Liver (tissue), 9 donors: ENCODE results near the gene CHST14. TPM values are rescaled to one million over a fixed set of nuclear protein-coding genes. Genes with fewer than 3 reads are reported as not detected.

Experiments
- DNase-seq: peaks from one replicate; pipeline ENCODE4 v3.0.0-alpha.2; 2017; ENCODE audit warnings: low spot score
- H3K27ac ChIP-seq, 2 donors: one replicate each; pipeline ENCODE4 v1.7.0; 2013; ENCODE audit warnings: inconsistent platforms in 2 of 2, low read length in 2 of 2, control low read depth in 1 of 2, low read depth in 1 of 2, mild to moderate bottlenecking in 1 of 2
- H3K27me3 ChIP-seq, 4 donors: one replicate each; pipeline versions ENCODE4 v1.6.1 to v1.7.0; 2013; ENCODE audit warnings: low read length in 3 of 4, inconsistent platforms in 1 of 4, mild to moderate bottlenecking in 1 of 4, moderate library complexity in 1 of 4; ENCODE audit not compliant: control insufficient read depth in 4 of 4, insufficient read depth in 4 of 4
- H3K36me3 ChIP-seq, 4 donors: one replicate each; pipeline versions ENCODE4 v1.6.1 to v1.7.0; 2013; ENCODE audit warnings: low read length in 3 of 4, mild to moderate bottlenecking in 3 of 4, low read depth in 1 of 4, moderate library complexity in 1 of 4; ENCODE audit not compliant: control insufficient read depth in 4 of 4, insufficient read depth in 3 of 4
- H3K4me1 ChIP-seq, 4 donors: one replicate each; pipeline versions ENCODE4 v1.6.1 to v1.7.0; 2013; ENCODE audit warnings: low read length in 3 of 4, mild to moderate bottlenecking in 3 of 4, moderate library complexity in 1 of 4; ENCODE audit not compliant: control insufficient read depth in 4 of 4, insufficient read depth in 4 of 4
- H3K4me3 ChIP-seq, 3 donors: one replicate each; pipeline versions ENCODE4 v1.6.1 to v1.7.0; 2013; ENCODE audit warnings: low read length in 3 of 3, control low read depth in 1 of 3, low read depth in 1 of 3, mild to moderate bottlenecking in 1 of 3
- H3K9ac ChIP-seq, 2 donors: one replicate each; pipeline ENCODE4 v1.7.0; 2013; ENCODE audit warnings: low read length in 2 of 2, mild to moderate bottlenecking in 2 of 2, moderate library complexity in 2 of 2, control low read depth in 1 of 2, low read depth in 1 of 2
- H3K9me3 ChIP-seq, 4 donors: one replicate each; pipeline versions ENCODE4 v1.6.1 to v1.7.0; 2013; ENCODE audit warnings: low read length in 3 of 4; ENCODE audit not compliant: control insufficient read depth in 4 of 4
- CTCF ChIP-seq: fragments of 150-350 bp; IDR thresholded peaks from 2 replicates; pipeline ENCODE4 v1.5.1; 2017; ENCODE audit warnings: improper control_type of control experiment, low read depth, low read length; ENCODE audit not compliant: missing input control
- EGR1 ChIP-seq, 2 donors: IDR thresholded peaks; 2 replicates each; pipeline ENCODE4 v1.6.1; 2016 to 2018; ENCODE audit warnings: antibody characterized with exemption in 2 of 2, low read depth in 2 of 2
- FOXA1 ChIP-seq: IDR thresholded peaks from 2 replicates; pipeline ENCODE4 v1.6.1; 2016; ENCODE audit warnings: antibody characterized with exemption
- FOXA2 ChIP-seq: IDR thresholded peaks from 2 replicates; pipeline ENCODE4 v1.6.1; 2016; ENCODE audit warnings: antibody characterized with exemption
- HNF4A ChIP-seq, 2 donors: conservative IDR thresholded peaks; 2 replicates each; pipeline ENCODE4 v1.6.1; 2016; ENCODE audit warnings: antibody characterized with exemption in 2 of 2, mild to moderate bottlenecking in 2 of 2
- JUND ChIP-seq, 2 donors: IDR thresholded peaks; 2 replicates each; pipeline ENCODE4 v1.6.1; 2016; ENCODE audit warnings: antibody characterized with exemption in 2 of 2
- MAX ChIP-seq: IDR thresholded peaks from 2 replicates; pipeline ENCODE4 v1.6.1; 2016; ENCODE audit warnings: antibody characterized with exemption
- RAD21 ChIP-seq, 2 donors: IDR thresholded peaks; 2 replicates each; pipeline ENCODE4 v1.6.1; 2016; ENCODE audit warnings: antibody characterized with exemption in 2 of 2, mild to moderate bottlenecking in 2 of 2
- RXRA ChIP-seq, 2 donors: IDR thresholded peaks; 2 replicates each; pipeline ENCODE4 v1.6.1; 2017 to 2018; ENCODE audit warnings: antibody characterized with exemption in 2 of 2, mild to moderate bottlenecking in 1 of 2
- SP1 ChIP-seq: IDR thresholded peaks from 2 replicates; pipeline ENCODE4 v1.6.1; 2018; ENCODE audit warnings: antibody characterized with exemption, mild to moderate bottlenecking
- TAF1 ChIP-seq: conservative IDR thresholded peaks from 2 replicates; pipeline ENCODE4 v1.6.1; 2016; ENCODE audit warnings: antibody characterized with exemption, mild to moderate bottlenecking
- ZBTB33 ChIP-seq: IDR thresholded peaks from 2 replicates; pipeline ENCODE4 v1.6.1; 2016; ENCODE audit warnings: antibody characterized with exemption
- WGBS: extraction: QIAGEN DNeasy Blood & Tissue Kit; methylation state at CpG from one replicate; pipeline ENCODE4 v1.1.7; 2013; 5-methylcytosine and 5-hydroxymethylcytosine counted together
- polyA plus RNA-seq, 2 donors: library from polyadenylated mRNA; stranded (reverse) in 1 of 2; unstranded in 1 of 2; fragments of 200-250 nt in 1 of 2; fragments of >200 nt in 1 of 2; fragmentation: Nextera tagmentation in 1 of 2; extraction: Ambion mirVana in 1 of 2; gene quantifications; one replicate each; pipeline versions ENCODE4 v1.2.1 to v1.2.3, GENCODE V29; 2013 to 2015
- total RNA-seq, 2 donors: library from RNA; depleted of rRNA; stranded (reverse); fragments of >200 nt; gene quantifications; one replicate each; pipeline ENCODE4 v1.2.3, GENCODE V29; 2014
- TF ChIP-seq, protein P1 (sequence below): IDR thresholded peaks from 2 replicates; pipeline ENCODE4 v1.6.1; 2016; ENCODE audit warnings: antibody characterized with exemption
- TF ChIP-seq, protein P2 (sequence below): IDR thresholded peaks from 2 replicates; pipeline ENCODE4 v1.6.1; 2016; ENCODE audit warnings: antibody characterized with exemption, mild to moderate bottlenecking
- donor health status: healthy.
- donor health status: healthy.
- donor health status: healthy.
- donor health status: healthy.
- donor health status: healthy.

The CHST14 gene
- total and polyA plus RNA-seq, 4 donors = 2.3 to 5.3 (median 3.1) TPM

DNA sequence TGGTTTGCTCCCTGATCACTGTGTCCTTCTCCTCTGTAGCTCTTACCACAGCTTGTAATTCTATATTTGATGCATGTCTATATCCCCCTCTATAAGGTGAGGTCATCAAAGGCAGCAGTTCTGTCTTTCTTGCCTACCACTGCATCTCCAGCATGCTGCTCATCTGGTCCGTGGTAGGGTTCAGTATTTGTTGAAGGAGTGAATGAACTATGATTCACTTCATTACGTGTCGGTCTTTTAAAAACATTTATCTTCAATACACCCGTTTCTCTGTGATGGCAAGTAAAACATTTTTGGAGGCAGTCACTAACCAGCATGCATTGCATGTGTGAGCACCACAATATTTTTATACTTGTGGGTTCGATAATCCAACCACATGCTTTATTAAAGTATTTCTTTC is 27.6 kb downstream of the CHST14 start:
- no peak overlapping the region for H3K9ac ChIP-seq
- H3K27ac ChIP-seq = no peak overlapping the region
- H3K36me3 ChIP-seq = no peaks in the 10 kb centered on the region
- TF ChIP-seq RXRA (IDR thresholded peaks at IDR 0.05) (no peak), RAD21 (IDR thresholded peaks at IDR 0.05) (no peak), SP1 (no peak), CTCF (no peak), JUND (IDR thresholded peaks at IDR 0.05) (no peak), FOXA2 (no peak), TAF1 (no peak), MAX (no peak), EGR1 (IDR thresholded peaks at IDR 0.05; ENCODE audit: low read depth in 2 of 2) (no peak), HNF4A (conservative IDR thresholded peaks at IDR 0.05) (no peak), FOXA1 (no peak)
- TF ChIP-seq, protein P1, sequence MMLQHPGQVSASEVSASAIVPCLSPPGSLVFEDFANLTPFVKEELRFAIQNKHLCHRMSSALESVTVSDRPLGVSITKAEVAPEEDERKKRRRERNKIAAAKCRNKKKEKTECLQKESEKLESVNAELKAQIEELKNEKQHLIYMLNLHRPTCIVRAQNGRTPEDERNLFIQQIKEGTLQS = no peak
- TF ChIP-seq, protein P2, sequence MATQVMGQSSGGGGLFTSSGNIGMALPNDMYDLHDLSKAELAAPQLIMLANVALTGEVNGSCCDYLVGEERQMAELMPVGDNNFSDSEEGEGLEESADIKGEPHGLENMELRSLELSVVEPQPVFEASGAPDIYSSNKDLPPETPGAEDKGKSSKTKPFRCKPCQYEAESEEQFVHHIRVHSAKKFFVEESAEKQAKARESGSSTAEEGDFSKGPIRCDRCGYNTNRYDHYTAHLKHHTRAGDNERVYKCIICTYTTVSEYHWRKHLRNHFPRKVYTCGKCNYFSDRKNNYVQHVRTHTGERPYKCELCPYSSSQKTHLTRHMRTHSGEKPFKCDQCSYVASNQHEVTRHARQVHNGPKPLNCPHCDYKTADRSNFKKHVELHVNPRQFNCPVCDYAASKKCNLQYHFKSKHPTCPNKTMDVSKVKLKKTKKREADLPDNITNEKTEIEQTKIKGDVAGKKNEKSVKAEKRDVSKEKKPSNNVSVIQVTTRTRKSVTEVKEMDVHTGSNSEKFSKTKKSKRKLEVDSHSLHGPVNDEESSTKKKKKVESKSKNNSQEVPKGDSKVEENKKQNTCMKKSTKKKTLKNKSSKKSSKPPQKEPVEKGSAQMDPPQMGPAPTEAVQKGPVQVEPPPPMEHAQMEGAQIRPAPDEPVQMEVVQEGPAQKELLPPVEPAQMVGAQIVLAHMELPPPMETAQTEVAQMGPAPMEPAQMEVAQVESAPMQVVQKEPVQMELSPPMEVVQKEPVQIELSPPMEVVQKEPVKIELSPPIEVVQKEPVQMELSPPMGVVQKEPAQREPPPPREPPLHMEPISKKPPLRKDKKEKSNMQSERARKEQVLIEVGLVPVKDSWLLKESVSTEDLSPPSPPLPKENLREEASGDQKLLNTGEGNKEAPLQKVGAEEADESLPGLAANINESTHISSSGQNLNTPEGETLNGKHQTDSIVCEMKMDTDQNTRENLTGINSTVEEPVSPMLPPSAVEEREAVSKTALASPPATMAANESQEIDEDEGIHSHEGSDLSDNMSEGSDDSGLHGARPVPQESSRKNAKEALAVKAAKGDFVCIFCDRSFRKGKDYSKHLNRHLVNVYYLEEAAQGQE = no peak
- H3K27me3 ChIP-seq = no peaks in the 10 kb centered on the region
- 80% methylated on average over 5 of the region's 5 CpGs for WGBS
- no peak for DNase-seq
- H3K4me3 ChIP-seq = no peak overlapping the region
- no peaks in the 10 kb centered on the region for H3K4me1 ChIP-seq
- no peaks in the 10 kb centered on the region for H3K9me3 ChIP-seq

DNA sequence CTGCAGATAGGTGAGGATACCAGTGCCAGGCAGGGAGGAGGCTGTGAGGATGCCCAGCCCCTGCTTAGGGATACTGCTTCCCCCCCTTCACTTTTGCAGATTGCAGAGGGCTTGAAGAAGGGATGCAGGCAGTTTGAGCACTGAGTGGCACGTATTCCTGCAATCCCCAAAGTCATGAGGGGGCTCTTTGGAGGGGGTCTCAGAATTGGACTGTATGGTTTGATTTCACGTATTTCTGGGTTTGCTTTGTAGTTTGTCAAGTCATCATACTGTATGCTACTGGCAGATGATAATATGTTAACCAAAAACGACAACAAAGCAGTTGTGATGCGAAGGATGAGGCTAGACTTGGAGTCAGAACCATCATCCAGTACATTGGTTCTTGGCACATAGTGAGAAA is 28.1 kb downstream of the CHST14 start:
- no peaks in the 10 kb centered on the region for H3K9me3 ChIP-seq
- DNase-seq = no peak
- H3K4me1 ChIP-seq = no peaks in the 10 kb centered on the region
- no peak overlapping the region for H3K27ac ChIP-seq
- 73% methylated on average over 4 of the region's 4 CpGs for WGBS
- no peak overlapping the region for H3K4me3 ChIP-seq
- TF ChIP-seq, protein P1 = no peak
- TF ChIP-seq JUND (IDR thresholded peaks at IDR 0.05) (no peak), ZBTB33 (no peak), EGR1 (IDR thresholded peaks at IDR 0.05; ENCODE audit: low read depth in 2 of 2) (no peak), CTCF (no peak)
- H3K36me3 ChIP-seq = no peaks in the 10 kb centered on the region
- no peaks in the 10 kb centered on the region for H3K27me3 ChIP-seq
- no peak overlapping the region for H3K9ac ChIP-seq
